ENCODE results near the gene FERMT1. TPM values are rescaled to one million over a fixed set of nuclear protein-coding genes. Genes with fewer than 3 reads are reported as not detected.

FERMT1 gene
- total RNA-seq, 1 experiment from 2014 or later = 1.3 TPM

- ChIA-PET POLR2A (ENCODE audit: low non-redundant PET) (interaction anchor here (0.6 kb wide), 1 partner anchor 10 kb away, joined by 3 read pairs; no protein-coding TSS in a partner anchor), CTCF (interaction anchor here (1.2 kb wide), 1 partner anchor 545 kb away, joined by 3 read pairs; no protein-coding TSS in a partner anchor)
- peaks cover 7% of the 10 kb centered on the region for H3K4me1 ChIP-seq (ENCODE audit: insufficient read depth, low read length, poor library complexity, severe bottlenecking)
- H3K9me3 ChIP-seq (ENCODE audit: low read depth, low read length, poor library complexity, severe bottlenecking) = no peaks in the 10 kb centered on the region
- no TSS peak for BruUV-seq (replicated peaks)
- H3K27ac ChIP-seq (ENCODE audit: low read depth, low read length, poor library complexity, severe bottlenecking) = no peak overlapping the region
- no peak overlapping the region for H3K4me3 ChIP-seq (ENCODE audit: low read depth, low read length, poor library complexity, severe bottlenecking)
- no peaks in the 10 kb centered on the region for H3K27me3 ChIP-seq (replicated peaks; ENCODE audit: insufficient read depth, low read depth, low read length, poor library complexity)
- intact Hi-C loops (cut with micrococcal nuclease; ENCODE audit: unreplicated experiment) = loop anchor here (10.0 kb wide), 1 partner anchor 280 kb away; no protein-coding TSS in a partner anchor
- H3K36me3 ChIP-seq (ENCODE audit: insufficient read depth, low read length, poor library complexity, severe bottlenecking) = no peaks in the 10 kb centered on the region
- DNase-seq (ENCODE audit: low spot score) = no peak
- TF ChIP-seq CTCF (conservative IDR thresholded peaks at IDR 0.05; ENCODE audit: low read depth, low read length) = no peak
These were observed 48.0 kb downstream of the FERMT1 start for GRCh38 chr20:6074784-6075183.

DNA sequence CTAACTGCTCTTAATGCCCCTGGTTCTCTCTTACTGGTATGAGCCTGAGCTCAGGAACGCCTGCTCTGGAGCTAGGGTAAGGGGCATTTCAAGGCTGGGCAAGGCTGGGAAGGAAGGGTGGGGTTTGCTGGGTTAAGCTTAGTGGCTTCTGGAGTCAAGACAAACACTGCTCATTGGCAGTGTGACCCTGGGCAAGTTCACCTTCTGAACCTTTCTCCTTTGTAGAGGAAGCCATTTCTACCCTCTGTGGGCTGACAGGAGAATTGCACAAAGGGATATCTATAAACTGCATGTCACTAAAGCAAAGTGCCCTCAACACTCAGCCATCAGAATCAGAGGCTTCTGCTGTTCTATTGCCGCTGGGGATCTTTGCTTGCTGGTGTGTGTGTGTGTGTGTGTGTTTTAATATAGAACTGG is 48.7 kb downstream of the FERMT1 start:
- Histone ChIP-seq H3K4me3 (ENCODE audit: low read depth, low read length, poor library complexity, severe bottlenecking) (no peak overlapping the region), H3K27me3 (replicated peaks; ENCODE audit: insufficient read depth, low read depth, low read length, poor library complexity) (no peaks in the 10 kb centered on the region), H3K27ac (ENCODE audit: low read depth, low read length, poor library complexity, severe bottlenecking) (no peak overlapping the region), H3K36me3 (ENCODE audit: insufficient read depth, low read length, poor library complexity, severe bottlenecking) (no peaks in the 10 kb centered on the region), H3K4me1 (ENCODE audit: insufficient read depth, low read length, poor library complexity, severe bottlenecking) (peaks cover 7% of the 10 kb centered on the region), H3K9me3 (ENCODE audit: low read depth, low read length, poor library complexity, severe bottlenecking) (no peaks in the 10 kb centered on the region)
- intact Hi-C loops (cut with micrococcal nuclease; ENCODE audit: unreplicated experiment) = loop anchor here (10.0 kb wide), 1 partner anchor 279 kb away; no protein-coding TSS in a partner anchor
- ChIA-PET POLR2A (ENCODE audit: low non-redundant PET) (interaction anchor here (0.6 kb wide), 1 partner anchor 10 kb away, joined by 3 read pairs; no protein-coding TSS in a partner anchor), CTCF (interaction anchor here (0.5 kb wide), 1 partner anchor 328 kb away, joined by 6 read pairs; no protein-coding TSS in a partner anchor)
- TF ChIP-seq EZH2 (IDR thresholded peaks at IDR 0.05; ENCODE audit: borderline replicate concordance, low read depth, low read length, poor library complexity, severe bottlenecking) (no peak), CTCF (conservative IDR thresholded peaks at IDR 0.05; ENCODE audit: low read depth, low read length) (peak; percentile 45)
- no TSS peak for BruUV-seq (replicated peaks)
- DNase-seq (ENCODE audit: low spot score) = peak; percentile 26

- Histone ChIP-seq H3K4me1 (ENCODE audit: insufficient read depth, low read length, poor library complexity, severe bottlenecking) (peaks cover 7% of the 10 kb centered on the region), H3K27ac (ENCODE audit: low read depth, low read length, poor library complexity, severe bottlenecking) (no peak overlapping the region), H3K36me3 (ENCODE audit: insufficient read depth, low read length, poor library complexity, severe bottlenecking) (no peaks in the 10 kb centered on the region), H3K9me3 (ENCODE audit: low read depth, low read length, poor library complexity, severe bottlenecking) (no peaks in the 10 kb centered on the region), H3K4me3 (ENCODE audit: low read depth, low read length, poor library complexity, severe bottlenecking) (no peak overlapping the region), H3K27me3 (replicated peaks; ENCODE audit: insufficient read depth, low read depth, low read length, poor library complexity) (no peaks in the 10 kb centered on the region)
- intact Hi-C loops (cut with micrococcal nuclease; ENCODE audit: unreplicated experiment) = loop anchor here (10.0 kb wide), 1 partner anchor 276 kb away; no protein-coding TSS in a partner anchor
- CTCF ChIA-PET = no interaction called here
- TF ChIP-seq CTCF (conservative IDR thresholded peaks at IDR 0.05; ENCODE audit: low read depth, low read length) (no peak), EZH2 (IDR thresholded peaks at IDR 0.05; ENCODE audit: borderline replicate concordance, low read depth, low read length, poor library complexity, severe bottlenecking) (no peak)
- POLR2A ChIA-PET (ENCODE audit: low non-redundant PET) = no interaction called here
- no peak for DNase-seq (ENCODE audit: low spot score)
- no TSS peak for BruUV-seq (replicated peaks)
These were observed 51.8 kb downstream of the FERMT1 start for GRCh38 chr20:6070829-6071695.

Measured in A673 (cell line).